ENCODE data around the gene DIS3L2.

Gene DIS3L2

DNA sequence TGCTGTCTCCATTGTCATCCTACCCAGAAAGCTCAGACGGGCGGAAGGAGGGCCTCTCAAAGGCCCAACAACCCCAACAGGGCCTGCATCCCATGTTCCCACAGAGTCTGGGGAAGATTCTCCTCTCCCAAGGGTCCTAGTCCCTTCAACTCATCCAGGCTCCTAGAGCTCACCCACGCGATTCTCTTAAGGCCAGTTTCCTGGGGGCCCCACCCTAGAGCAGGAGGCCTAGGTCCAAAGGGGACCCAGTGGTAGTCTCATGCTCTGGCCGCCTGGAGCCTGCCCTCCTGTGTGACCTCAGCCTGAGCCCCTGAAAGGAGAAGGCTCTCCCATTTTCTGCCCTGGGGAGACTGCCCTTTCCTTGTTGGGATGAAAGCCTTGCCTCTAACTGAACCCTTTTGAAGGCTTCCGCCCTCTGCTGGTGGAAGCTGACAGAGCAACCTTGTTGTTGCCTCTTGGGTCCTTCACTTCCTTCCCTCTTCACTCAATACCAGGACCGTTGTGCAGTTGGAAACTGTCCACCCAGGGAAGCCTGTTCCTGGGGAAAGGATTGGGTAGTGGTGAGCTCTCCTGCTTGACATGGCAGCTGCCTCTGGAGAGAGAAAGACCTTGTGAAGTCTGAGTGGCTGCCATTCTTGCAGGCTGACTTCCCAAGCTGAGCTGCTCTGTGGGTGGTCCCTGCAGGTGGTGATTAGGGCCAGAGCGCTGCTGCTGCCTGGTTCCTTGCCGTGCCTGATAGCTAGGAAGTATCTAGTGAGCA is 331.1 kb downstream of the DIS3L2 start:
- Histone ChIP-seq H3K9me3 (ENCODE audit: control insufficient read depth in 1 of 2, low read length in 2 of 2) (no peaks in the 10 kb centered on the region), H3K4me1 (ENCODE audit: control insufficient read depth in 1 of 2, insufficient read depth in 2 of 2, low read length in 2 of 2) (no peaks in the 10 kb centered on the region), H3K36me3 (ENCODE audit: control insufficient read depth in 1 of 2, insufficient read depth in 2 of 2, low read length in 2 of 2) (peaks cover 0 to 6% of the 10 kb centered on the region in 2 donors), H3K27me3 (ENCODE audit: low read depth, low read length) (no peaks in the 10 kb centered on the region), H3K4me3 (ENCODE audit: low read depth in 1 of 2, low read length in 2 of 2) (no peak overlapping the region), H3K27ac (ENCODE audit: low read length) (no peak overlapping the region)

DNA sequence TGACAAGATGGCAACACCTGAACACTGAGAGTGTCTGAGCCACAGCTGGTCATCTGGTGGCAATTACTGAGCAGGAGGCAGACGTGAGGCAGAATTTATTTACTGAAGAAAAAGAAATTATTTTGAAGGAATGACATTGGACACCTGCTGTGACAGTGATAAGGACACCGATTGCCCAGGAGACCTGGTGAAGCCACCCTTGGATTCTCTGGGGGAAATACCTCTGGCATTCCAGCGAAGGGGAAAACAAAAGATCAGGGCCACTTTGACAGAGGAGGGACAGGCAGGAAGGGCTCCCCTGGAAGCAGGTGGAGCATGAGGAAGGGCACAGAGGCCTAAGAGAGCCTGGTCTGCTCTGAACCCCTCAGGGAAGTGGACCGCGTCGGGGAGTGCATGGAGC is 331.7 kb downstream of the DIS3L2 start:
- no peaks in the 10 kb centered on the region for H3K4me1 ChIP-seq (ENCODE audit: control insufficient read depth in 1 of 2, insufficient read depth in 2 of 2, low read length in 2 of 2)
- H3K27ac ChIP-seq (ENCODE audit: low read length) = no peak overlapping the region
- no peak overlapping the region for H3K4me3 ChIP-seq (ENCODE audit: low read depth in 1 of 2, low read length in 2 of 2)
- no peaks in the 10 kb centered on the region for H3K9me3 ChIP-seq (ENCODE audit: control insufficient read depth in 1 of 2, low read length in 2 of 2)
- no peaks in the 10 kb centered on the region for H3K27me3 ChIP-seq (ENCODE audit: low read depth, low read length)
- H3K36me3 ChIP-seq (ENCODE audit: control insufficient read depth in 1 of 2, insufficient read depth in 2 of 2, low read length in 2 of 2) = peaks cover 0 to 6% of the 10 kb centered on the region in 2 donors

DNA sequence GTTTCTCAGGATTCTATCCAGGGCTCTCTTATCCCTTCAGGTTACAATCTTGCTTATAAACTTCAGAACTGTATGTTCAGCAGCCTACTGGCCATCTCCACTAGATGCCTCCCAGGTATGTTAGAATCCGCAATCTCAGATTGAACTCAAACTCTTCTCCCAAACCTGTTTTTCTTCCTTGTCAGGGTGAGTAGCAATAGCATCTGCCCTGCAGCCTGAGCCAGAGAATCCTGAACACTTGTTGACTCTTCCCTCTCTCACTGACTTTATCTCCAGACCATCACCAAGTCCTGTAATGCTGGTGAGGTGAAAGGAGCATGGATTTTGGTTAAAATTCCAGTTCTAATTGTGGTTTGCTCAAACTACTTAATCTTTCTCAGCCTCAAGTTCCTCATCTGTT is 334.5 kb downstream of the DIS3L2 start:
- no peaks in the 10 kb centered on the region for H3K9me3 ChIP-seq (ENCODE audit: control insufficient read depth in 1 of 2, low read length in 2 of 2)
- H3K4me3 ChIP-seq (ENCODE audit: low read depth in 1 of 2, low read length in 2 of 2) = no peak overlapping the region
- peaks cover 0 to 16% of the 10 kb centered on the region in 2 donors for H3K36me3 ChIP-seq (ENCODE audit: control insufficient read depth in 1 of 2, insufficient read depth in 2 of 2, low read length in 2 of 2)
- H3K4me1 ChIP-seq (ENCODE audit: control insufficient read depth in 1 of 2, insufficient read depth in 2 of 2, low read length in 2 of 2) = no peaks in the 10 kb centered on the region
- H3K27ac ChIP-seq (ENCODE audit: low read length) = no peak overlapping the region
- H3K27me3 ChIP-seq (ENCODE audit: low read depth, low read length) = no peaks in the 10 kb centered on the region

DNA sequence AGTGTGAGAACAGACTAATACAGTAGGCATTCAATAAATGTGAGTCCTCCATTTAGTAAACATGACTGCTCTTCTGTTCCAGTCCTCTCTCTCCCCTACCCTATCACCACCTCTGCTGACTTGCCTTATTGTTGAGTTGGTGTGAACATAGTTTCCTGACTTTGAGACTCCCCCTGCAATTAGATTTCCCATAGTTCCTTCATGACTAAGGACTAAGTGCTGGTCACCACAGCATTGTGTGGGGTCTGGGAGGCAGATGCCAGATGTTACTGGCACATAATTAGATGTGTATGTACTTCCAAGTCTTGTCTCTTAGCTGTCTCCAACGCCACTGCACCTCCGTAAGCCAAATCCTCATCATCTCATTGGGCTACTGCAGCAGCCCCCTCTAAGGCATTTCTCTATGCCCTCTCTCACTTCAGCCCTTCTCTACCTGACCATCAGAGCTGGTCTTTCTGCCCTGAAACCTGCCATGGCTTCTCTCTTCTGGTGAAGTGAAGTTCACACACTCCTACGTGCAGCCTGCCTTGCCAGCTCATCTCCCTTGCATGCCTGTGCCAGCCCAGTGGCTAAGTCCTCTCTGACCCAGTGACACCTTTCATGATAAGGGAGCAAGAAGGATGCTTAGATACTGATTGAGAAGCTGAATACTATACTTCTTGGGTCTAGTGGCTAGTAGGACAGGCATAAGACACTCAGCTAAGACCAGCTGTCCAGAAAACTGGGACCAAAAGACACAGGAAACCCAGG is 335.4 kb downstream of the DIS3L2 start:
- Histone ChIP-seq H3K36me3 (ENCODE audit: control insufficient read depth in 1 of 2, insufficient read depth in 2 of 2, low read length in 2 of 2) (peaks cover 0 to 16% of the 10 kb centered on the region in 2 donors), H3K4me3 (ENCODE audit: low read depth in 1 of 2, low read length in 2 of 2) (no peak overlapping the region), H3K27ac (ENCODE audit: low read length) (no peak overlapping the region), H3K9me3 (ENCODE audit: control insufficient read depth in 1 of 2, low read length in 2 of 2) (no peaks in the 10 kb centered on the region), H3K27me3 (ENCODE audit: low read depth, low read length) (no peaks in the 10 kb centered on the region), H3K4me1 (ENCODE audit: control insufficient read depth in 1 of 2, insufficient read depth in 2 of 2, low read length in 2 of 2) (no peaks in the 10 kb centered on the region)

DNA sequence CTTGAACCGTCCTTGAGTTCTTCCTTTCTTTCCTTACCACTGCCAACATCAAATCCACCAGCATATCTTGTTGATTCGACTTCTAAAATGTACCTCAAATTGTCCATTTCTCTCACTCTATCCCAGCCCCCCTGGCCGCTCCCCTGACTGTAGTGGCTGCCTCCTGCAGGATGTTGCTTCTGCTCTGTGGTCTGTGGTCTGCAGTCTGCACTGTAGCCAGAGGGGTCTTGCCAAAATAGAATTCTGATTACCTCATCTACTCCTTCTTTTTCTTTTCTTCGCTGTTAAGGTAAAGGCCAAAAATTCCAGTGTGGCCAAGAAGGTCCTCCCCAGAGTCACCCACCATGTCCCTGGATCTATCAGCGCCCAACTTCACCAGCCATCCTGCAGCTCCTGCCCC is 337.6 kb downstream of the DIS3L2 start:
- no peak overlapping the region for H3K27ac ChIP-seq (ENCODE audit: low read length)
- H3K27me3 ChIP-seq (ENCODE audit: low read depth, low read length) = no peaks in the 10 kb centered on the region
- no peaks in the 10 kb centered on the region for H3K4me1 ChIP-seq (ENCODE audit: control insufficient read depth in 1 of 2, insufficient read depth in 2 of 2, low read length in 2 of 2)
- H3K9me3 ChIP-seq (ENCODE audit: control insufficient read depth in 1 of 2, low read length in 2 of 2) = no peaks in the 10 kb centered on the region
- peaks cover 0 to 30% of the 10 kb centered on the region in 2 donors for H3K36me3 ChIP-seq (ENCODE audit: control insufficient read depth in 1 of 2, insufficient read depth in 2 of 2, low read length in 2 of 2)
- no peak overlapping the region for H3K4me3 ChIP-seq (ENCODE audit: low read depth in 1 of 2, low read length in 2 of 2)

DNA sequence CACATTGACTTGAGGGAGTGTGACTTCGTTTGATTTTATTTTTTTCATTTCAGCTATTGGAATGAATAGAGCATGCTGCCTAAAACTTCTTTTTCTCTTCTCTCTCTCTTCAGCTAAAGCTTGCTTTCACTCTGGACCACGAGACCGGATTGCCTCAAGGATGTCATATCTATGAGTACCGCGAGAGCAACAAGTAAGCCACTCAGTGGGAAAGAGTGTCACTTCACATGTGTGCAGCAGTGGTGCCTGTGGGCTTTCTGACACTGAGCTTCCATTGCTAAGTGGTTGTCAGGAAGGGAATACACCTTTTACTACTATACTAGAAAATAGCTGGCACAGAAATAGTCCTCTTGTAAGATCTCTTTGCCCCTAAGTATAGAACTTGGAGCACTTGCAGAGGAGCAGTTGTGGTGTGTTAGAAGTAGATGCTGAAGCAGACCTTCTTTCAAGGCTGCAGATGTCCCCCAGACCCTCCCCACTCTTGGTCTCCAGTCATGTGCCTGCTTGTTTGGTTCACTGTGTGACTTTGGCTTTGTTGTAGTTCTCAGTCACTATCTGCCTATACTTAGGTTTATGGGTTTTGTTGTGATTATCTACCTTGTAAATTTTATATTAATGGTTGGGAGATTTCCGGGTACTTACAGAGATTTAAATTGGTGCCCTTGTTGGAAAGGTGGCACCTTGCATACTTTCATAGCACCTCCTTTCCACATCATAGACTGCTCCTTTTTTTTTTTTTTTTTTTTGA is 338.6 kb downstream of the DIS3L2 start:
- Histone ChIP-seq H3K4me3 (ENCODE audit: low read depth in 1 of 2, low read length in 2 of 2) (no peak overlapping the region), H3K4me1 (ENCODE audit: control insufficient read depth in 1 of 2, insufficient read depth in 2 of 2, low read length in 2 of 2) (no peaks in the 10 kb centered on the region), H3K36me3 (ENCODE audit: control insufficient read depth in 1 of 2, insufficient read depth in 2 of 2, low read length in 2 of 2) (peaks cover 0 to 34% of the 10 kb centered on the region in 2 donors), H3K27ac (ENCODE audit: low read length) (no peak overlapping the region), H3K27me3 (ENCODE audit: low read depth, low read length) (no peaks in the 10 kb centered on the region), H3K9me3 (ENCODE audit: control insufficient read depth in 1 of 2, low read length in 2 of 2) (peaks cover 0 to 3% of the 10 kb centered on the region in 2 donors)

DNA sequence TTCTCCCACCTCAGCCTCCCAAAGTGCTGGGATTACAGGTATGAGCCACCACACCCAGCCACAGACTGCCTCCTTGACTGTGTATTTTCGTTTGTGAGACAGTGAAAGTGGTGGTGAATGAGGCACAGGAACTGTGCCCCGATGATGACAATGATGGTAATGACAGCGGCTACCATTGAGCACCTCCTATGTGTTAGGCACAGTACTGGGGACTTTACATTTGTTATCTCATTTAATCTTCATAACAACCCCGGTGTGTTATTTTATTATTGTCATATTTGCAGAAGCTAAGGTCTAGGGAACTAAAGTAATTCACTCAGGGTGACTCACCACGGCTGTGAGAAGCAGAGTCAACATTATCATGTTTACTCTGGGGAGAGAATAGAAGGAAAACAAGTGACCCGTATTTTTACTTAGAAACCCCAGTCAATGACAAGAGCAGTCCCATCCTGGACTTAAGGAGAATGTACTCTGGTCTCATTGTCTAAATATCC is 339.4 kb downstream of the DIS3L2 start:
- no peak overlapping the region for H3K27ac ChIP-seq (ENCODE audit: low read length)
- H3K4me3 ChIP-seq (ENCODE audit: low read depth in 1 of 2, low read length in 2 of 2) = no peak overlapping the region
- H3K36me3 ChIP-seq (ENCODE audit: control insufficient read depth in 1 of 2, insufficient read depth in 2 of 2, low read length in 2 of 2) = peaks cover 0 to 31% of the 10 kb centered on the region in 2 donors
- H3K9me3 ChIP-seq (ENCODE audit: control insufficient read depth in 1 of 2, low read length in 2 of 2) = peaks cover 0 to 3% of the 10 kb centered on the region in 2 donors
- H3K4me1 ChIP-seq (ENCODE audit: control insufficient read depth in 1 of 2, insufficient read depth in 2 of 2, low read length in 2 of 2) = no peaks in the 10 kb centered on the region
- no peaks in the 10 kb centered on the region for H3K27me3 ChIP-seq (ENCODE audit: low read depth, low read length)

DNA sequence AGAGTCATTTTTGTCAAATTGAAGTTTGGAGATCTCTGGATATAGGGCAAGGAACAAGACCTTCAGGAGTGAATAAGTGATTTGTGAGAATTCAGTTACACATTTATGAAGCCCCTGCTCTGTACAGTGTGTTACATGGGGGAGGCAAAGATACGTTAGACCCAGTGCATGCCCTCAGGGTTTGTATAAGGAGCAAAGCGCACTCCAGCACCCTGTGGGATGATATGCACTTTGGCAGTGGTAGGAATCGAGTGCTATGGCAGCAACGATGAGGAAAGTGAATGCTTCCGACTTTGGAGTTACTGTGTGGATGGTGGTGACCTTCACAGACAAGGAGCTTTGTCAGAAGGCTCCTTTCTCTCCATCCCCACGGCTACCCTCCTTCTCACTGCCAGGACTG is 342.7 kb downstream of the DIS3L2 start:
- Histone ChIP-seq H3K27ac (ENCODE audit: low read length) (no peak overlapping the region), H3K4me3 (ENCODE audit: low read depth in 1 of 2, low read length in 2 of 2) (no peak overlapping the region), H3K4me1 (ENCODE audit: control insufficient read depth in 1 of 2, insufficient read depth in 2 of 2, low read length in 2 of 2) (no peaks in the 10 kb centered on the region), H3K36me3 (ENCODE audit: control insufficient read depth in 1 of 2, insufficient read depth in 2 of 2, low read length in 2 of 2) (peaks cover 0 to 33% of the 10 kb centered on the region in 2 donors), H3K9me3 (ENCODE audit: control insufficient read depth in 1 of 2, low read length in 2 of 2) (peaks cover 0 to 3% of the 10 kb centered on the region in 2 donors), H3K27me3 (ENCODE audit: low read depth, low read length) (no peaks in the 10 kb centered on the region)

DNA sequence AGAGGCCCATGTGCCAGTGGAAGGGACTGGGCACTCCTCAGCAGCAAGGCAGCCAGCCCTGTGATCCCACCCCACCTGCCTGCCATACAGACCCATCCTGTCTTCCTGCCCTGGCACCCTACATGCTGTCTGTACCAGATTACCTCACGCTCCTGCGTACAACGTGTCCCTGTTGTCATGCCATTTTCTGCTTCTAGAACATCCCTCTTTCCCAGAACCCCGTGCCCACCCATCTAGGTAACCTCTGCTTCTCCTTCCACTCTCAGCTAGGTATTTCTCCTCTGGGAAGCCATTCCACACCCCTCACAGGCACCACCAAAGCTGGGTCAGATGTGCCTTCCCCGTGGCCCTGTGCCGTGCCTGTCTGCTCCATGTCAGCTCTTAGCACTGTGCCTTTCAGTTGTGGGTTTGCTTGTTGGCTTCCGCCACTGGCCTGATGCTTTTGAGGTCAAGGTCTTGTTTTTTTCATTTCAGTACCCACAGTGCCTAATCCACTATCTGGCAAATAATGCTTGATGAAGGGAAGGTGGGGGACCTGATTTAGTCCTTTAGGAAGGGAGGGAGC is 345.3 kb downstream of the DIS3L2 start:
- no peak overlapping the region for H3K4me3 ChIP-seq (ENCODE audit: low read depth in 1 of 2, low read length in 2 of 2)
- H3K27me3 ChIP-seq (ENCODE audit: low read depth, low read length) = no peaks in the 10 kb centered on the region
- no peak overlapping the region for H3K27ac ChIP-seq (ENCODE audit: low read length)
- H3K4me1 ChIP-seq (ENCODE audit: control insufficient read depth in 1 of 2, insufficient read depth in 2 of 2, low read length in 2 of 2) = no peaks in the 10 kb centered on the region
- H3K36me3 ChIP-seq (ENCODE audit: control insufficient read depth in 1 of 2, insufficient read depth in 2 of 2, low read length in 2 of 2) = peaks cover 0 to 23% of the 10 kb centered on the region in 2 donors
- H3K9me3 ChIP-seq (ENCODE audit: control insufficient read depth in 1 of 2, low read length in 2 of 2) = peaks cover 0 to 5% of the 10 kb centered on the region in 2 donors

DNA sequence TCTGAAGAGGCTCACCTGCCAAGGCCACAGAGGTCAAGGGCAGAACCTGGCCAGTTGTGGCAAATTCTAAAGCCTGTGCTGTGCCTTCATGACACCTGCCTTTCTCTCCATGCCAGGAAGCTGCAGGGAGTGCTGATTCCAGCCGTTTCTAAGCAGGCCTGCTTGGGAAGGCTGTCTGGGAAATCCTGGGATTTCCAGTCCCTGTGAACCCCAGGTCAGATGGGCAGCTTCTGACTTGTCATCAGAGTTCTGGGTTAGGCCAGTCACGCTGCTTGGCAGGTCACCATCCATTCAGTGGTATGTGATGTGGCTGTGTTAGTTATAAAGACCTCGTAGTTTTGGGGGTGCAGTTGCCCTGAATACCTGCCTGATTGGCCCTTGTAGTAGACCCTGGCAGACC is 346.3 kb downstream of the DIS3L2 start:
- Histone ChIP-seq H3K36me3 (ENCODE audit: control insufficient read depth in 1 of 2, insufficient read depth in 2 of 2, low read length in 2 of 2) (peaks cover 0 to 22% of the 10 kb centered on the region in 2 donors), H3K27ac (ENCODE audit: low read length) (no peak overlapping the region), H3K4me3 (ENCODE audit: low read depth in 1 of 2, low read length in 2 of 2) (no peak overlapping the region), H3K4me1 (ENCODE audit: control insufficient read depth in 1 of 2, insufficient read depth in 2 of 2, low read length in 2 of 2) (no peaks in the 10 kb centered on the region), H3K9me3 (ENCODE audit: control insufficient read depth in 1 of 2, low read length in 2 of 2) (peaks cover 4 to 14% of the 10 kb centered on the region in 2 donors), H3K27me3 (ENCODE audit: low read depth, low read length) (no peaks in the 10 kb centered on the region)

DNA sequence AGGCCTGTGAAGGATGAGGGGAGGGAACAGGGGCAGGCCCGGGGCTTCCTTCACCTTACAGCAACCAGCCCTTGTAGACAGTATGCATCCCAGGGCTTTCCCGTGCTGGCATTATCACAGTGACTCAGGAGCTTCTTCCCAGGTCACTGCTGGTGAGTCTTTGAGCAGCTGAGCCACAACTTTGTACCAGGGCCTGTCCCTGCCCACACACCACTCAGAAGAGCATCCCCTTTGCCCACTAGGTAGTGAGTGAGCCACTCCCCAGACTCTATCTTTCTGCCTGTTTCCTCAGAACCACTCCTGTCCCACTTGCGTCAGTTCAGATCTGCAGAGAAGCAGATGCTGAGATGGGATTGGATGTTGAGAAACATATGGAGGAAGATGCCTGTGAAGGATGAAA is 347.5 kb downstream of the DIS3L2 start:
- Histone ChIP-seq H3K4me1 (ENCODE audit: control insufficient read depth in 1 of 2, insufficient read depth in 2 of 2, low read length in 2 of 2) (no peaks in the 10 kb centered on the region), H3K4me3 (ENCODE audit: low read depth in 1 of 2, low read length in 2 of 2) (no peak overlapping the region), H3K27ac (ENCODE audit: low read length) (no peak overlapping the region), H3K36me3 (ENCODE audit: control insufficient read depth in 1 of 2, insufficient read depth in 2 of 2, low read length in 2 of 2) (peaks cover 0 to 10% of the 10 kb centered on the region in 2 donors), H3K9me3 (ENCODE audit: control insufficient read depth in 1 of 2, low read length in 2 of 2) (peaks cover 4 to 20% of the 10 kb centered on the region in 2 donors), H3K27me3 (ENCODE audit: low read depth, low read length) (no peaks in the 10 kb centered on the region)

All from muscle layer of duodenum (tissue), 2 donors.